H1 (cell line): ENCODE data around the gene ELP5. TPM values are rescaled to one million over a fixed set of nuclear protein-coding genes. Genes with fewer than 3 reads are reported as not detected.

Source experiments
- CTCF ChIA-PET: fragments of 300-600 bp; sonication (Branson Sonifier 250); formaldehyde crosslinking; loops from one replicate; lab custom pipeline; 2021; ENCODE audit not compliant: partially characterized antibody; lab: Charles Lee
- POLR2A ChIA-PET: fragments of 300-600 bp; sonication (Branson Sonifier 250); formaldehyde crosslinking; loops from one replicate; lab custom pipeline; 2021; ENCODE audit warnings: inconsistent platforms; ENCODE audit not compliant: partially characterized antibody; lab: Charles Lee
- DNase-seq, 2 experiments: peaks; one replicate each; pipeline versions ENCODE4 v3.0.0 to v3.0.0-alpha.2; 2010 to 2022; ENCODE audit warnings: low spot score in 2 of 2, low read depth in 1 of 2, mixed read lengths in 1 of 2
- FAIRE-seq: peaks from 2 replicates; lab custom pipeline; 2011; peaks lifted over from hg19 to GRCh38; lab: Jason Lieb, UNC
- H2AFZ ChIP-seq: 2 replicates; pipeline ENCODE4 v1.8.1; 2012; ENCODE audit warnings: low read length, inconsistent platforms
- H2AK5ac ChIP-seq: 2 replicates; pipeline ENCODE4 v1.6.1; 2013; ENCODE audit warnings: low read depth, low read length
- H2BK120ac ChIP-seq: replicated peaks from 2 replicates; pipeline ENCODE3; 2013; ENCODE audit warnings: low read depth, low read length, inconsistent platforms
- H2BK12ac ChIP-seq: 2 replicates; pipeline ENCODE4 v1.6.1; 2013; ENCODE audit warnings: low read depth, low read length
- H2BK15ac ChIP-seq: 2 replicates; pipeline ENCODE4 v1.6.1; 2013; ENCODE audit warnings: low read length
- H2BK20ac ChIP-seq: 2 replicates; pipeline ENCODE4 v1.6.1; 2013; ENCODE audit warnings: low read length
- H2BK5ac ChIP-seq: 2 replicates; pipeline ENCODE4 v1.6.1; 2013; ENCODE audit warnings: low read depth, low read length
- H3K14ac ChIP-seq: 2 replicates; pipeline ENCODE4 v1.6.1; 2013; ENCODE audit warnings: inconsistent platforms; ENCODE audit not compliant: insufficient read length
- H3K18ac ChIP-seq: 2 replicates; pipeline ENCODE4 v1.6.1; 2013; ENCODE audit warnings: low read length; ENCODE audit errors: extremely low read depth
- H3K23ac ChIP-seq: 2 replicates; pipeline ENCODE4 v1.6.1; 2013; ENCODE audit warnings: inconsistent platforms; ENCODE audit not compliant: insufficient read length
- H3K23me2 ChIP-seq: 2 replicates; pipeline ENCODE4 v1.6.1; 2013; ENCODE audit warnings: low read depth, low read length
- H3K27ac ChIP-seq: 2 replicates; pipeline ENCODE4 v1.6.1; 2011; ENCODE audit warnings: low read depth, low read length, inconsistent platforms
- H3K27me3 ChIP-seq, 4 experiments: replicated peaks in 1 of 4; 1 replicate in 1 of 4; 2 replicates in 3 of 4; pipeline versions ENCODE4 v1.6.1 to v1.8.1; 2011 to 2013; ENCODE audit warnings: low read length in 3 of 4, mild to moderate bottlenecking in 3 of 4, inconsistent platforms in 2 of 4, mixed read lengths in 2 of 4, moderate library complexity in 1 of 4; ENCODE audit not compliant: control insufficient read depth in 3 of 4, insufficient read depth in 3 of 4; ENCODE audit errors: extremely low read depth in 1 of 4
- H3K36me3 ChIP-seq, 4 experiments: 2 replicates each; pipeline versions ENCODE4 v1.6.1 to v1.8.1; 2011 to 2013; ENCODE audit warnings: mild to moderate bottlenecking in 4 of 4, low read length in 3 of 4, moderate library complexity in 2 of 4, control low read depth in 1 of 4, inconsistent platforms in 1 of 4; ENCODE audit not compliant: insufficient read depth in 4 of 4, control insufficient read depth in 2 of 4
- H3K4ac ChIP-seq: replicated peaks from 2 replicates; pipeline ENCODE3; 2013; ENCODE audit warnings: low read length, low read depth, mixed read lengths, inconsistent platforms; ENCODE audit not compliant: insufficient read length
- H3K4me1 ChIP-seq, 4 experiments: replicated peaks in 1 of 4; 1 replicate in 1 of 4; 2 replicates in 3 of 4; pipeline versions ENCODE4 v1.6.1 to v1.8.1; 2011 to 2013; ENCODE audit warnings: low read length in 3 of 4, inconsistent platforms in 2 of 4, mixed read lengths in 1 of 4; ENCODE audit not compliant: insufficient read depth in 4 of 4, control insufficient read depth in 3 of 4
- H3K4me2 ChIP-seq, 2 experiments: 2 replicates each; pipeline versions ENCODE4 v1.6.1 to v1.8.1; 2011 to 2013; ENCODE audit warnings: low read depth in 2 of 2, low read length in 2 of 2, control low read depth in 1 of 2, inconsistent platforms in 1 of 2, mild to moderate bottlenecking in 1 of 2; ENCODE audit not compliant: insufficient read depth in 1 of 2
- H3K4me3 ChIP-seq, 4 experiments: fragments of 200-600, 300-600 bp in 1 of 4; sonication (generic), shearing (Covaris generic), sonication (Bioruptor Twin) in 1 of 4; 2 replicates each; pipeline versions ENCODE4 v1.5.1 to v1.8.1; 2011 to 2016; ENCODE audit warnings: low read length in 4 of 4, low read depth in 3 of 4, control low read depth in 2 of 4, inconsistent platforms in 2 of 4, mild to moderate bottlenecking in 2 of 4, mixed read lengths in 1 of 4, moderate library complexity in 1 of 4; ENCODE audit not compliant: insufficient read depth in 2 of 4; ENCODE audit errors: extremely low read depth in 1 of 4
- H3K56ac ChIP-seq: replicated peaks from 2 replicates; pipeline ENCODE3; 2013; ENCODE audit warnings: low read depth, mild to moderate bottlenecking, mixed read lengths, low read length, inconsistent platforms; ENCODE audit not compliant: insufficient read length
- H3K79me1 ChIP-seq: 2 replicates; pipeline ENCODE4 v1.6.1; 2013; ENCODE audit warnings: low read depth, low read length, control low read depth
- H3K79me2 ChIP-seq, 2 experiments: 2 replicates each; pipeline versions ENCODE4 v1.6.1 to v1.8.1; 2012 to 2013; ENCODE audit warnings: low read length in 2 of 2, mild to moderate bottlenecking in 2 of 2, inconsistent platforms in 1 of 2; ENCODE audit not compliant: insufficient read depth in 2 of 2, control insufficient read depth in 1 of 2
- H3K9ac ChIP-seq, 4 experiments: replicated peaks in 1 of 4; 1 replicate in 1 of 4; 2 replicates in 3 of 4; pipeline versions ENCODE4 v1.6.1 to v1.8.1; 2011 to 2013; ENCODE audit warnings: low read depth in 3 of 4, low read length in 3 of 4, control low read depth in 2 of 4, mild to moderate bottlenecking in 2 of 4, moderate library complexity in 2 of 4, inconsistent platforms in 1 of 4; ENCODE audit errors: extremely low read depth in 1 of 4
- H3K9me3 ChIP-seq, 2 experiments: 2 replicates each; pipeline versions ENCODE4 v1.6.1 to v1.8.1; 2012 to 2013; ENCODE audit warnings: mild to moderate bottlenecking in 2 of 2, moderate library complexity in 2 of 2, control low read depth in 1 of 2, inconsistent platforms in 1 of 2, low read depth in 1 of 2, low read length in 1 of 2, mixed read lengths in 1 of 2; ENCODE audit not compliant: insufficient read depth in 2 of 2
- H4K20me1 ChIP-seq, 2 experiments: replicated peaks in 1 of 2; 2 replicates each; pipeline versions ENCODE3 to v1.8.1; 2011 to 2013; ENCODE audit warnings: inconsistent platforms in 2 of 2, low read length in 2 of 2, mild to moderate bottlenecking in 1 of 2; ENCODE audit not compliant: insufficient read depth in 2 of 2, control insufficient read depth in 1 of 2
- H4K5ac ChIP-seq: 2 replicates; pipeline ENCODE4 v1.6.1; 2013; ENCODE audit warnings: low read length, low read depth, mixed read lengths, inconsistent platforms; ENCODE audit not compliant: insufficient read length
- H4K8ac ChIP-seq: 2 replicates; pipeline ENCODE4 v1.8.0; 2013; ENCODE audit warnings: mild to moderate bottlenecking, moderate library complexity, low read length, inconsistent platforms; ENCODE audit not compliant: insufficient read depth; ENCODE audit errors: extremely low read depth
- H4K91ac ChIP-seq: replicated peaks from 2 replicates; pipeline ENCODE3; 2013; ENCODE audit warnings: low read length, mixed read lengths, inconsistent platforms; ENCODE audit not compliant: insufficient read length
- E2F6 ChIP-seq: IDR thresholded peaks from 2 replicates; pipeline ENCODE4 v1.6.1; 2012; ENCODE audit warnings: inconsistent platforms
- JUN ChIP-seq: IDR thresholded peaks from 2 replicates; pipeline ENCODE4 v1.6.1; 2011; ENCODE audit warnings: low read depth, mild to moderate bottlenecking, improper control_type of control experiment, low read length
- KDM1A ChIP-seq: fragments of 200-600, 300-600 bp; sonication (generic); IDR thresholded peaks from 2 replicates; pipeline ENCODE4 v1.7.1; 2016; ENCODE audit warnings: mild to moderate bottlenecking, low read length, borderline replicate concordance
- KDM4A ChIP-seq: IDR thresholded peaks from one replicate; pipeline ENCODE4 v1.7.1; 2012; ENCODE audit warnings: low read depth, mild to moderate bottlenecking, moderate library complexity, low read length, inconsistent platforms; ENCODE audit not compliant: severe bottlenecking
- RFX5 ChIP-seq: IDR thresholded peaks from 2 replicates; pipeline ENCODE4 v1.6.1; 2011; ENCODE audit warnings: low read depth, low read length, improper control_type of control experiment, borderline replicate concordance
- RXRA ChIP-seq: IDR thresholded peaks from 2 replicates; pipeline ENCODE4 v1.6.1; 2011; ENCODE audit warnings: low read depth, mild to moderate bottlenecking, low read length, moderate library complexity; ENCODE audit not compliant: insufficient read depth
- TAF1 ChIP-seq: IDR thresholded peaks from 2 replicates; pipeline ENCODE4 v1.6.1; 2011; ENCODE audit warnings: mild to moderate bottlenecking, low read depth, low read length
- WGBS, 2 experiments: shearing (Covaris generic) in 1 of 2; methylation state at CpG; one replicate each; pipeline versions ENCODE4 v1.1.6 to v1.1.7; 2013 to 2015; ENCODE audit warnings: low lambda C conversion rate in 2 of 2, mixed read lengths in 2 of 2, inconsistent platforms in 1 of 2, low coverage in 1 of 2, missing lambda C conversion rate in 1 of 2; ENCODE audit not compliant: insufficient replicate concordance in 2 of 2, insufficient coverage in 1 of 2, insufficient read length in 1 of 2; ENCODE audit errors: extremely low coverage in 1 of 2, missing lambda C conversion rate in 1 of 2; 5-methylcytosine and 5-hydroxymethylcytosine counted together
- polyA plus RNA-seq, 7 experiments: library from polyadenylated mRNA; depleted of rRNA in 3 of 7; stranded (reverse) in 5 of 7; unstranded in 2 of 7; fragments of >200 nt in 5 of 7; fragments of 200-250 nt in 2 of 7; gene quantifications; 1 replicate in 5 of 7; 2 replicates in 1 of 7; 4 replicates in 1 of 7; pipeline versions ENCODE4 v1.2.1 to v1.2.3, GENCODE V29; 2011 to 2013; ENCODE audit warnings: missing spikeins in 2 of 7, mixed read lengths in 2 of 7
- total RNA-seq: library from RNA; stranded (reverse); fragmentation: NEBNext Ultra II Directional; extraction: Animal tissue kit (Norgen Biotek cat#: 25700); gene quantifications from 2 replicates; pipeline ENCODE4 v1.2.1, GENCODE V29; 2021

ELP5 gene
- total and polyA plus RNA-seq, 2 of the 8 experiments (the other 6 are each of a cell fraction or from before 2014, with no cell fraction given), result 75.4 to 107 TPM

- H3K4me1 ChIP-seq, result peaks cover 9 to 45% (median 27%) of the 10 kb centered on the region in 4 experiments
- no peak overlapping the region for H3K14ac ChIP-seq
- no peak overlapping the region for H4K8ac ChIP-seq
- peaks cover 31% of the 10 kb centered on the region; the same call in 1 of the 2 replicates for H3K23me2 ChIP-seq
- no peak overlapping the region for H2AFZ ChIP-seq
- H3K4ac ChIP-seq, result no peak overlapping the region
- FAIRE-seq, result no peak
- POLR2A ChIA-PET, result interaction anchor here (0.8 to 3.7 kb wide), 4 partner anchors 12 to 46 kb away, joined by 3 to 22 read pairs (median 10); partner anchors contain the start of genes CLDN7, DVL2 and GABARAP
- H3K9ac ChIP-seq, result peak overlapping the region in 1 of 4 experiments; percentile 45; a peak in 2 of 7 replicates
- H3K56ac ChIP-seq, result no peak overlapping the region
- peaks cover 3% of the 10 kb centered on the region; the same call in 1 of the 2 replicates for H3K79me1 ChIP-seq
- H3K27ac ChIP-seq, result peak overlapping the region; percentile 73
- peak overlapping the region; percentile 69 to 87 for H3K4me2 ChIP-seq
- no peaks in the 10 kb centered on the region for H3K27me3 ChIP-seq
- peak overlapping the region; percentile 84; the same call in 1 of the 2 replicates for H2BK12ac ChIP-seq
- peak overlapping the region; percentile 93 for H3K18ac ChIP-seq
- CTCF ChIA-PET, result interaction anchor here (1.0 to 1.7 kb wide), 4 partner anchors 31 to 345 kb away, joined by 3 to 6 read pairs (median 4); no protein-coding TSS in a partner anchor
- no peak overlapping the region for H3K23ac ChIP-seq
- no peaks in the 10 kb centered on the region for H3K9me3 ChIP-seq
- peak overlapping the region; percentile 82 for H2BK5ac ChIP-seq
- H2BK120ac ChIP-seq, result no peak overlapping the region
- 7% methylated on average over 6 of the region's 10 CpGs; no CpG with 5 or more reads in 1 of the 2 experiments for WGBS, 2 experiments
- no peaks in the 10 kb centered on the region for H3K36me3 ChIP-seq
- H2BK15ac ChIP-seq, result peak overlapping the region; percentile 81; the same call in 1 of the 2 replicates
- no peak overlapping the region for H4K5ac ChIP-seq
- H2AK5ac ChIP-seq, result 0 out of 2 replicates have a peak overlapping the region, but pooled peaks have one; percentile 75
- H4K91ac ChIP-seq, result peak overlapping the region; percentile 51
- peak overlapping the region; percentile 40 to 75 (median 52); a peak in 7 of 8 replicates for H3K4me3 ChIP-seq
- no peak overlapping the region for H2BK20ac ChIP-seq
- H3K79me2 ChIP-seq, result peaks cover 0 to 34% of the 10 kb centered on the region in 2 experiments; a peak in 2 of 4 replicates
- DNase-seq, result no peak
- H4K20me1 ChIP-seq, result no peaks in the 10 kb centered on the region
- TF ChIP-seq KDM1A (no peak), TAF1 (no peak), E2F6 (no peak), JUN (no peak), RFX5 (no peak), KDM4A (no peak), RXRA (no peak)
These were observed 36.3 kb upstream of the ELP5 start for GRCh38 chr17:7215652-7216180.
